ENCODE measurements around the gene UBE2QL1. TPM values are rescaled to one million over a fixed set of nuclear protein-coding genes. Genes with fewer than 3 reads are reported as not detected.

Gene UBE2QL1
- total and polyA plus RNA-seq, 8 donors, result 0.58 to 6.1 (median 0.95) TPM; not detected in 1

- TF ChIP-seq POLR2AphosphoS5 (IDR thresholded peaks at IDR 0.05) (no peak), CTCF (IDR thresholded peaks at IDR 0.05) (no peak), EP300 (IDR thresholded peaks at IDR 0.05) (no peak), POLR2A (IDR thresholded peaks at IDR 0.05) (no peak)
- DNase-seq, result peak in 1 of 2 donors; percentile 10
- Histone ChIP-seq H3K36me3 (no peaks in the 10 kb centered on the region), H3K4me1 (peaks cover 0 to 3% (median 0%) of the 10 kb centered on the region in 4 donors), H3K27ac (no peak overlapping the region), H3K9me3 (no peaks in the 10 kb centered on the region), H3K27me3 (no peaks in the 10 kb centered on the region), H3K4me3 (no peak overlapping the region)
- WGBS, 5 donors, result 85 to 93% (median 89%) methylated on average over 10 to 11 of the region's 11 CpGs
- intact Hi-C loops (cut with DNase I; ENCODE audit: low total_unique reads), result no loop called here
These were observed 34.1 kb downstream of the UBE2QL1 start for GRCh38 chr5:6482735-6483134.

GRCh38 chr5:6483880-6484382, 35.3 kb downstream of the UBE2QL1 start:
- no peak overlapping the region for H3K4me3 ChIP-seq

DNA sequence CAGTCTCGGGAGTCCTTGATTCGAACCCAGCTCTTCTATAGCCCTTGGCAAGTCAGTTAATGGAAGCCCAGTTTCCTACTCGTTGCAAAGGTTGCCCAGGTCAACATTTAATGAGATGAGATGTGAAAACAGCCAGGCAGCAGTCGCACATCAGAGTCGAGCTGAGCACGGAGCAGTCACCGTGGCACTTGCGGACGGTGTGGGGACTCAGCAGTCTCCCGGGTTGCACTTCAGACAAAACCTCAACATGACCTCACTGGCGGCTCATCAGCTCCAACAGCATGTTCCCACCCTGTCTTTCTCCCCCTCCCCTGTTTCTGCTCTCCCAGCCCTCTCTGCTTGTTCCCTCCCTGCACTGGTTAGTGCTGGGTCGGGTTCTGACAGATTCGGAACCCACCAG, 35.8 kb downstream of the UBE2QL1 start:
- 78 to 83% (median 81%) methylated on average over 13 of the region's 13 CpGs for WGBS, 5 donors
- Histone ChIP-seq H3K9me3 (no peaks in the 10 kb centered on the region), H3K27ac (peak overlapping the region in 1 of 5 donors; percentile 67), H3K27me3 (no peaks in the 10 kb centered on the region), H3K4me1 (peaks cover 0 to 3% (median 0%) of the 10 kb centered on the region in 4 donors), H3K36me3 (no peaks in the 10 kb centered on the region), H3K4me3 (no peak overlapping the region)
- peak in 1 of 2 donors; percentile 22 for DNase-seq
- intact Hi-C loops (cut with DNase I; ENCODE audit: low total_unique reads), result no loop called here
- TF ChIP-seq POLR2AphosphoS5 (IDR thresholded peaks at IDR 0.05) (no peak), EP300 (IDR thresholded peaks at IDR 0.05) (no peak), POLR2A (IDR thresholded peaks at IDR 0.05) (no peak), CTCF (IDR thresholded peaks at IDR 0.05) (no peak)

More at GRCh38 chr5:6483880-6484382, 35.3 kb downstream of the UBE2QL1 start:
- peak in 1 of 2 donors; percentile 24 for DNase-seq
- 75 to 88% (median 77%) methylated on average over 8 to 9 of the region's 9 CpGs for WGBS, 5 donors
- no peaks in the 10 kb centered on the region for H3K9me3 ChIP-seq
- intact Hi-C loops (cut with DNase I; ENCODE audit: low total_unique reads), result no loop called here
- H3K4me1 ChIP-seq, result peaks cover 0 to 3% (median 0%) of the 10 kb centered on the region in 4 donors
- H3K27ac ChIP-seq, result peak overlapping the region in 1 of 5 donors; percentile 67
- H3K36me3 ChIP-seq, result no peaks in the 10 kb centered on the region
- TF ChIP-seq CTCF (IDR thresholded peaks at IDR 0.05) (no peak), POLR2AphosphoS5 (IDR thresholded peaks at IDR 0.05) (no peak), EP300 (IDR thresholded peaks at IDR 0.05) (no peak), POLR2A (IDR thresholded peaks at IDR 0.05) (no peak)
- H3K27me3 ChIP-seq, result no peaks in the 10 kb centered on the region

DNA sequence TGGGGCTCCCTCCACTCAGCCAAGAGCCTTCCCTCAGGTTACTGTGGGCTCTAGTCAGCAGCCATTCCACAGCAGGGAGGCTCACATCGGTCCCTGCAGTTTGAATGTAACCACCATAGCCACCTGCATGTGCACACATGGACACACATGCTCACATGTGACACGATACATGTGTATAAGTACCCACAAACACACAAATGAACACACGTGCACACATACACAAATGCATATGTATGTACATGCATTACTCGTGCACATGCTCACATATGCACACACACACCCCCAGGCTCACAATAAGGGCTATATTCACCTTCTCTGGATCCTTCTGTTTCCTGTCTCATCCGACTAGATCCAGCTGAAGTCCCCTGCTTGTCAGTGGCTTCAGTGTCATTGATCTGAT, 36.2 kb downstream of the UBE2QL1 start:
- Histone ChIP-seq H3K4me3 (no peak overlapping the region), H3K9me3 (no peaks in the 10 kb centered on the region), H3K36me3 (no peaks in the 10 kb centered on the region), H3K4me1 (peaks cover 0 to 3% (median 0%) of the 10 kb centered on the region in 4 donors), H3K27ac (peak overlapping the region in 1 of 5 donors; percentile 67), H3K27me3 (no peaks in the 10 kb centered on the region)
- DNase-seq, result peak in 1 of 2 donors; percentile 9
- 72 to 81% (median 80%) methylated on average over 5 of the region's 5 CpGs for WGBS, 5 donors
- no peak for TF ChIP-seq POLR2A (IDR thresholded peaks at IDR 0.05)
- TF ChIP-seq CTCF (IDR thresholded peaks at IDR 0.05), result no peak
- intact Hi-C loops (cut with DNase I; ENCODE audit: low total_unique reads), result no loop called here
